Measurements from ENCODE around the gene HTT.

DNA sequence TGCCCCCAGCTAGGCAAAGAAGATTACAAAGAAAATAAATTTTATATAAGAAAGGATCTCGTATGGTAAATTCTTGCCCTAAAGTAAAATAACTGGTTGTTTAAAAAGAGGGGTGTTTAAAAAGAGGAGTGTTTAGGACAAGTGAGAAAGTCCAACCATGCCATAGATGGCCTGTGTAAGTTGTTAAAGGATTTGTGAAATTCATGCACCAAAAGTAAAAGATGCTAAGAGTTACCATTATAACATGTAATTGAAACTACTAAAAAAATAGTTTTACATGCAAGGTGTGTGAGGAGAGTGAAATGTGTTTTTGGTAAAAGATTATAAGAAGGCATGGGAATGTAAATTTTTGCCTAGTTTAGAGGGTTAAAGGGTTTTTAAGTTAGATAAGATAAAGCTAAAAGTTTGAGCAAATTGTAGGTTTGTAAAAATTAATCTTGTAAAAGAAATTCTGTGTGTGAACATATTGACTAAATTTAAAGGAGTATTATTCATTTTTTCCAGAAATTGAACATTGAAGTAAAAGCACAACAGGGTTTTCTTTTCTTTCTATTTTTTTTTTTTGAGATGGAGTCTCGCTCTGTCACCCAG is 20.2 kb upstream of the HTT start:
- TF ChIP-seq POLR2AphosphoS5 (IDR thresholded peaks at IDR 0.05) (no peak), POLR2A (IDR thresholded peaks at IDR 0.05) (no peak)
- TF ChIP-seq, protein P1, sequence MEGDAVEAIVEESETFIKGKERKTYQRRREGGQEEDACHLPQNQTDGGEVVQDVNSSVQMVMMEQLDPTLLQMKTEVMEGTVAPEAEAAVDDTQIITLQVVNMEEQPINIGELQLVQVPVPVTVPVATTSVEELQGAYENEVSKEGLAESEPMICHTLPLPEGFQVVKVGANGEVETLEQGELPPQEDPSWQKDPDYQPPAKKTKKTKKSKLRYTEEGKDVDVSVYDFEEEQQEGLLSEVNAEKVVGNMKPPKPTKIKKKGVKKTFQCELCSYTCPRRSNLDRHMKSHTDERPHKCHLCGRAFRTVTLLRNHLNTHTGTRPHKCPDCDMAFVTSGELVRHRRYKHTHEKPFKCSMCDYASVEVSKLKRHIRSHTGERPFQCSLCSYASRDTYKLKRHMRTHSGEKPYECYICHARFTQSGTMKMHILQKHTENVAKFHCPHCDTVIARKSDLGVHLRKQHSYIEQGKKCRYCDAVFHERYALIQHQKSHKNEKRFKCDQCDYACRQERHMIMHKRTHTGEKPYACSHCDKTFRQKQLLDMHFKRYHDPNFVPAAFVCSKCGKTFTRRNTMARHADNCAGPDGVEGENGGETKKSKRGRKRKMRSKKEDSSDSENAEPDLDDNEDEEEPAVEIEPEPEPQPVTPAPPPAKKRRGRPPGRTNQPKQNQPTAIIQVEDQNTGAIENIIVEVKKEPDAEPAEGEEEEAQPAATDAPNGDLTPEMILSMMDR (IDR thresholded peaks at IDR 0.05): no peak

All from suprapubic skin (tissue), 4 donors.